ENCODE results near the gene BMP5. TPM values are rescaled to one million over a fixed set of nuclear protein-coding genes. Genes with fewer than 3 reads are reported as not detected.
A peak's percentile ranks its signal among the peaks of the same experiment; 100 is the strongest.

Gene BMP5
- polyA plus RNA-seq (2011; rRNA removed) (not detected in 2 replicates), polyA minus RNA-seq (2011; rRNA and poly(A)+ RNA removed) (not detected in 2 replicates)

DNA sequence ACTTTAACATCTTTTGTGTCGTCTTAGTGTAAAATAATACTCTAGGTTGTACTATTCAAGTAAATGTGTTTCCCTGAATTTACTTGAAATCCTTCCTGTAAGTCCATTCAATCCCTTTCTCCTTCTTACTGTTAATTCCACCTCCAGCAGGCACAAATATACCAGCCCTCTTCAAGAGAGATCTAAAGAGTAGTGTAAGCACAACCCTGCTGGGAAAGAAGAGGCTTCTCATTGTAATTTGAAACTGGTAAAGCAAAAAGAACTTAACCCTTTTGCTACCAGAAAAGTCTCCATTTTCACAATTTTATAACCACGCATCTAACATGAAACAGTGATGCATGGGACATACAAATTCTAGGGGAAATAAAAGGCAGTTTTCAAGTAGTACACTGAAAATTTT lies at the start of gene BMP5:
Gene BMP5 (minus strand): TSS at position 191 of the 400 bp plus-strand sequence. CDS start 725 bp downstream, outside the sequence.
- H3K27me3 ChIP-seq (ENCODE audit: control insufficient read depth, insufficient read depth, low read length) = peaks cover 3% of the 10 kb centered on the region
- H3K4me3 ChIP-seq (ENCODE audit: low read depth, low read length) = no peak within 1 kb of the TSS
- DNase-seq (ENCODE audit: low read depth) = no peak
- H3K36me3 ChIP-seq (ENCODE audit: control insufficient read depth, insufficient read depth, low read length) = no peaks in the 10 kb centered on the region
- TF ChIP-seq, protein P1, sequence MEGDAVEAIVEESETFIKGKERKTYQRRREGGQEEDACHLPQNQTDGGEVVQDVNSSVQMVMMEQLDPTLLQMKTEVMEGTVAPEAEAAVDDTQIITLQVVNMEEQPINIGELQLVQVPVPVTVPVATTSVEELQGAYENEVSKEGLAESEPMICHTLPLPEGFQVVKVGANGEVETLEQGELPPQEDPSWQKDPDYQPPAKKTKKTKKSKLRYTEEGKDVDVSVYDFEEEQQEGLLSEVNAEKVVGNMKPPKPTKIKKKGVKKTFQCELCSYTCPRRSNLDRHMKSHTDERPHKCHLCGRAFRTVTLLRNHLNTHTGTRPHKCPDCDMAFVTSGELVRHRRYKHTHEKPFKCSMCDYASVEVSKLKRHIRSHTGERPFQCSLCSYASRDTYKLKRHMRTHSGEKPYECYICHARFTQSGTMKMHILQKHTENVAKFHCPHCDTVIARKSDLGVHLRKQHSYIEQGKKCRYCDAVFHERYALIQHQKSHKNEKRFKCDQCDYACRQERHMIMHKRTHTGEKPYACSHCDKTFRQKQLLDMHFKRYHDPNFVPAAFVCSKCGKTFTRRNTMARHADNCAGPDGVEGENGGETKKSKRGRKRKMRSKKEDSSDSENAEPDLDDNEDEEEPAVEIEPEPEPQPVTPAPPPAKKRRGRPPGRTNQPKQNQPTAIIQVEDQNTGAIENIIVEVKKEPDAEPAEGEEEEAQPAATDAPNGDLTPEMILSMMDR (IDR thresholded peaks at IDR 0.05; ENCODE audit: insufficient read depth, low read depth, low read length) = no peak
- CTCF ChIA-PET = interaction anchor here (0.6 to 0.9 kb wide), 2 partner anchors 15 to 278 kb away, joined by 3 read pairs; no protein-coding TSS in a partner anchor
- POLR2A ChIA-PET = no interaction called here

DNA sequence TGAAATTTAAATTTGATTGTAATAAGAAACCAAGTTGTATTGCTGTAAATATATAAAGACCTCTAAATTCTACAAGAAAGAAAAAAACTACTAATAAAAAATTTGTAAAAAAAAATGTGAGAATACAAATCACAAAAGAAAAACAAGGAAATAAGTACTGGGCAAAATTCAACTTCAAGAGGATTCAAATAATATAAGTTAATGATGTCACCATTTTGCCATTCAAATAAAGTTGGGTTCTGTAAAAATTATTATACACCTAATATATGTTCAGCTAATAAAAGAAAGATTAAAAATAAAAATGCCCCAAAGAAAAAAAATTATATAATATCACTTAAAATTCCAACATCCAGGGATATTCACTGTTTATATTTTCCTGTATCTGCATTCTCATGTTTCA lies 47.0 kb upstream of the BMP5 start:
- CTCF ChIA-PET = no interaction called here
- Histone ChIP-seq H3K27me3 (ENCODE audit: control insufficient read depth, insufficient read depth, low read length) (no peaks in the 10 kb centered on the region), H3K36me3 (ENCODE audit: control insufficient read depth, insufficient read depth, low read length) (no peaks in the 10 kb centered on the region), H3K4me3 (ENCODE audit: low read depth, low read length) (no peak overlapping the region)
- DNase-seq (ENCODE audit: low read depth) = no peak
- POLR2A ChIA-PET = no interaction called here
- TF ChIP-seq, protein P1 (IDR thresholded peaks at IDR 0.05; ENCODE audit: insufficient read depth, low read depth, low read length) = no peak

DNA sequence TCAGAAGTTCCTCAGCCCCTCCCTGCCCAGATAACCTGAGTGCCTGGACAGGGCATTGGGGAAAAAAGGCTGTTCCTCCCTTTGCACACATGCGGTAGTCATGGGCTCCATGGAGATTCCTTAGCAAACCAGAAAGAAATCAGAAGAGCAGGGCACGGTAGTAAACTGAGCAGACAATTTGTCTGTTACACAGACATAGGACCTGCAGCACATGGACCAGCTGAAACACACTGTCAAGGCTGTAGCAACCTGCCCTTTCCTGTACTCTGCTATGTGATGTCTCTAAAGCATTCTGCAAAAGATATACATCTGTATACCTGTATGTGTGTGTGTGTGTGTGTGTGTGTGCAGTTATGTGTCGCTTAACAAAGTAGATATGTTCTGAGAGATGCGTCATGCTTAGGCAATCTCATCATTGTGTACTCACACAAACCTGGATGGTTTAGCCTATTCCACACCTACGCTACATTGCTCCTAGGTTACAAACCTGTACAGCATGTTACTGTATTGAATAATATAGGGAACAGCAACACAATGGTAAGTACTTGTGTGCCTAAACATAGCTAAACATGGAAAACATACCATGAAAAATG lies 44.4 kb upstream of the BMP5 start:
- POLR2A ChIA-PET = no interaction called here
- no peak for DNase-seq (ENCODE audit: low read depth)
- Histone ChIP-seq H3K4me3 (ENCODE audit: low read depth, low read length) (no peak overlapping the region), H3K27me3 (ENCODE audit: control insufficient read depth, insufficient read depth, low read length) (no peaks in the 10 kb centered on the region), H3K36me3 (ENCODE audit: control insufficient read depth, insufficient read depth, low read length) (no peaks in the 10 kb centered on the region)
- TF ChIP-seq, protein P1 (IDR thresholded peaks at IDR 0.05; ENCODE audit: insufficient read depth, low read depth, low read length) = no peak
- CTCF ChIA-PET = interaction anchor here (1.0 kb wide), 1 partner anchor 455 kb away, joined by 3 read pairs; no protein-coding TSS in a partner anchor

DNA sequence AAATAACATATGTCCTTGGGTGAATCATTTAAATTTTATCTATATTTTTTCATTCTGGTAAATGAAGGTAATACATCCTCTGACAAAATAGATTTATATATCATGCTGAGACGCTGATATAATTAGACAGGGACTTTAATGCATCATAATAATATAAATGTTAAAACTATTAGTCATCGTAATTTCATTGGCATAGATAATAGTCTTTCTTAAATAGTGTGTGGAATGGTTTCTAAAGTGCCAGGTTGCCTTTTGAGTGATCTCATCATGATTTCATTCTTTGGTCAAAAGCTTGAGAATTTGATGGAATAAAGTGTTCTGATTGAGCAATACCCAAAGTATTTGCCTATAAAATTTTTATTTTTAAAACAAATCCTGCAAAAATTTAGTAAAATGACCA lies 43.2 kb upstream of the BMP5 start:
- Histone ChIP-seq H3K36me3 (ENCODE audit: control insufficient read depth, insufficient read depth, low read length) (no peaks in the 10 kb centered on the region), H3K27me3 (ENCODE audit: control insufficient read depth, insufficient read depth, low read length) (no peaks in the 10 kb centered on the region), H3K4me3 (ENCODE audit: low read depth, low read length) (no peak overlapping the region)
- ChIA-PET POLR2A (no interaction called here), CTCF (no interaction called here)
- TF ChIP-seq, protein P1 (IDR thresholded peaks at IDR 0.05; ENCODE audit: insufficient read depth, low read depth, low read length) = no peak
- DNase-seq (ENCODE audit: low read depth) = peak; percentile 78

DNA sequence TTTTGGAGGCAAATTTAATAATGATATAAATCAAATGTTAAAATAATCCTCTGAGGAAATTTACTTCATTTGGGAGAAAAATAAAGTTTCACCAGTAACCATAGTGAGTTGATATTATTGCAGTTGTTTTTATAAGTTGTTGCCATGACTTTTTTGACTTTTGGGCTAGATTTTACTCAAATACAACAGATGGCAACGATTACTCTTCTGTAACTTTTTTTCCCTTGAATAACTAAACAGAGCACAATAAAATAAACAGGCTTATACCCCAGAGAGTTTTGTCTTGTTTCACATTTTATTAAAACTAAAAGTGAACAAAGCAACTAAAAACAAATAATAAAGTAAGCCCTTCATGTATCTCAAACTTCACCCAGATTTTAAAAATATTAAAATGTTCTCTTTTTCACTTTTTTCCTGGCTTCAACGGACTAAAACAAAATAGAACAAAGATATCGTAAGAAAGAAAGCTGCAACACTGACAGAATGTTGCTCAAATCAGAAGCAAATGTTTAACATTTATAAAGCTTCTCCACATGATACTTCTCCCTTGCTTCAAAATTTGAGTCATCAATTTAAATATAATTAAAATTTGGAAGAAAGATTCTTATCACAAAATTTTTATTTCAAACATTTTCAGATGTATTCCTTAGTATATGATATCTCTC lies 42.5 kb upstream of the BMP5 start:
- no peak for DNase-seq (ENCODE audit: low read depth)
- POLR2A ChIA-PET = no interaction called here
- H3K4me3 ChIP-seq (ENCODE audit: low read depth, low read length) = no peak overlapping the region

More for the DNA sequence above, 42.5 kb upstream of the BMP5 start:
- CTCF ChIA-PET = no interaction called here
- no peaks in the 10 kb centered on the region for H3K36me3 ChIP-seq (ENCODE audit: control insufficient read depth, insufficient read depth, low read length)
- no peaks in the 10 kb centered on the region for H3K27me3 ChIP-seq (ENCODE audit: control insufficient read depth, insufficient read depth, low read length)
- TF ChIP-seq, protein P1 (IDR thresholded peaks at IDR 0.05; ENCODE audit: insufficient read depth, low read depth, low read length) = no peak

Measured in BJ (cell line).